MCF 10A (cell line): ENCODE data around the gene MYL12A. TPM values are rescaled to one million over a fixed set of nuclear protein-coding genes. Genes with fewer than 3 reads are reported as not detected.

ENCODE experiments used
- BruUV-seq: library from RNA; stranded (reverse); fragments of 400-500 nt; replicated peaks from 2 replicates; lab custom pipeline; 2021; lab: Mats Ljungman, UMichigan
- CTCF ChIA-PET: fragments of 300-600 bp; sonication (Branson Sonifier 250); formaldehyde crosslinking; extraction: SDS; loops from one replicate; lab custom pipeline; 2021; ENCODE audit warnings: antibody characterized with exemption, inconsistent platforms; lab: Yijun Ruan, JAX
- POLR2A ChIA-PET: fragments of 300-600, 350-650 bp; sonication (Branson Sonifier 250); formaldehyde crosslinking; extraction: SDS; loops from one replicate; lab custom pipeline; 2020; ENCODE audit warnings: antibody characterized with exemption, inconsistent platforms; lab: Yijun Ruan, JAX
- DNase-seq: peaks from one replicate; pipeline ENCODE4 v3.0.0-alpha.2; 2018; ENCODE audit not compliant: unreplicated experiment
- H3K27ac Mint-ChIP-seq: one replicate; pipeline ENCODE4 v1.8.0; 2022; ENCODE audit warnings: mild to moderate bottlenecking, low read depth, mixed read lengths; ENCODE audit not compliant: unreplicated experiment
- H3K27me3 Mint-ChIP-seq: one replicate; pipeline ENCODE4 v1.8.0; 2022; ENCODE audit warnings: mixed read lengths; ENCODE audit not compliant: insufficient read depth, unreplicated experiment
- H3K36me3 Mint-ChIP-seq: one replicate; pipeline ENCODE4 v1.8.0; 2022; ENCODE audit warnings: mild to moderate bottlenecking, moderate library complexity, mixed read lengths; ENCODE audit not compliant: insufficient read depth, unreplicated experiment
- H3K4me1 Mint-ChIP-seq: one replicate; pipeline ENCODE4 v1.8.0; 2022; ENCODE audit warnings: mixed read lengths; ENCODE audit not compliant: insufficient read depth, unreplicated experiment
- H3K4me3 Mint-ChIP-seq: one replicate; pipeline ENCODE4 v1.8.0; 2022; ENCODE audit warnings: mild to moderate bottlenecking, moderate library complexity, mixed read lengths; ENCODE audit not compliant: unreplicated experiment
- H3K9me3 Mint-ChIP-seq: one replicate; pipeline ENCODE4 v1.8.0; 2022; ENCODE audit warnings: mixed read lengths; ENCODE audit not compliant: unreplicated experiment
- intact Hi-C: fragments of 100-400 bp; cut with micrococcal nuclease; formaldehyde crosslinking; loops from 2 replicates; pipeline ENCODE4 v1.14.1; 2022
- total RNA-seq: library from RNA; stranded (reverse); gene quantifications from 2 replicates; pipeline ENCODE4 v1.2.3, GENCODE V29; 2022
- TF ChIP-seq, protein P1 (sequence below): fragments of 200-600 bp; IDR thresholded peaks from one replicate; pipeline ENCODE4 v1.8.0; 2022; ENCODE audit warnings: antibody characterized with exemption, mild to moderate bottlenecking; ENCODE audit not compliant: unreplicated experiment

MYL12A gene
- total RNA-seq, 1 experiment from 2014 or later: 332 TPM

DNA sequence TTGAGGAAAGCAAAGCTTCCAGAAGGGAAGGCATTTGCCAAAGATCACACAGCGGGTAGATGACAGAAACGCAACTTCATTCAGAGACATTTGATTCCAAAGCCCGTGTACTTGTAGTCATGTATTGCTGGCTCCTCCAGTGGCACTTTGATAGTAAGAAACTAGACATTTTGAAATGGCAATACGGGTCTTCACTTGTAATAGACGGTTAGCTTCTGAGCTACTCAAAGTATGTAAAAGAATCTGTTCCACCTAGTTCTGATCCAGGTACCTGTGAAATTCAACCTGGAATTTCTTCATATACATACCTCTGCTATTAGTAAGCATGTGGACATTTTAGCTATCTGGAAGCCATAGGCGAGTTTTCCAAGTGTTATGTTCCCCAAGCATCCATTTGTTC lies 26.1 kb upstream of the MYL12A start:
- H3K27ac Mint-ChIP-seq: no peak overlapping the region
- H3K4me3 Mint-ChIP-seq: no peak overlapping the region
- TF ChIP-seq, protein P1, sequence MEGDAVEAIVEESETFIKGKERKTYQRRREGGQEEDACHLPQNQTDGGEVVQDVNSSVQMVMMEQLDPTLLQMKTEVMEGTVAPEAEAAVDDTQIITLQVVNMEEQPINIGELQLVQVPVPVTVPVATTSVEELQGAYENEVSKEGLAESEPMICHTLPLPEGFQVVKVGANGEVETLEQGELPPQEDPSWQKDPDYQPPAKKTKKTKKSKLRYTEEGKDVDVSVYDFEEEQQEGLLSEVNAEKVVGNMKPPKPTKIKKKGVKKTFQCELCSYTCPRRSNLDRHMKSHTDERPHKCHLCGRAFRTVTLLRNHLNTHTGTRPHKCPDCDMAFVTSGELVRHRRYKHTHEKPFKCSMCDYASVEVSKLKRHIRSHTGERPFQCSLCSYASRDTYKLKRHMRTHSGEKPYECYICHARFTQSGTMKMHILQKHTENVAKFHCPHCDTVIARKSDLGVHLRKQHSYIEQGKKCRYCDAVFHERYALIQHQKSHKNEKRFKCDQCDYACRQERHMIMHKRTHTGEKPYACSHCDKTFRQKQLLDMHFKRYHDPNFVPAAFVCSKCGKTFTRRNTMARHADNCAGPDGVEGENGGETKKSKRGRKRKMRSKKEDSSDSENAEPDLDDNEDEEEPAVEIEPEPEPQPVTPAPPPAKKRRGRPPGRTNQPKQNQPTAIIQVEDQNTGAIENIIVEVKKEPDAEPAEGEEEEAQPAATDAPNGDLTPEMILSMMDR: no peak
- no peak for DNase-seq
- peaks cover 7% of the 10 kb centered on the region for H3K4me1 Mint-ChIP-seq
- no TSS peak for BruUV-seq
- ChIA-PET POLR2A (no interaction called here), CTCF (interaction anchor here (0.5 to 2.3 kb wide), 8 partner anchors 10 to 446 kb away, joined by 3 to 11 read pairs (median 3); no protein-coding TSS in a partner anchor)
- intact Hi-C loops: no loop called here
- H3K27me3 Mint-ChIP-seq: no peaks in the 10 kb centered on the region
- no peaks in the 10 kb centered on the region for H3K9me3 Mint-ChIP-seq
- H3K36me3 Mint-ChIP-seq: peaks cover 6% of the 10 kb centered on the region

DNA sequence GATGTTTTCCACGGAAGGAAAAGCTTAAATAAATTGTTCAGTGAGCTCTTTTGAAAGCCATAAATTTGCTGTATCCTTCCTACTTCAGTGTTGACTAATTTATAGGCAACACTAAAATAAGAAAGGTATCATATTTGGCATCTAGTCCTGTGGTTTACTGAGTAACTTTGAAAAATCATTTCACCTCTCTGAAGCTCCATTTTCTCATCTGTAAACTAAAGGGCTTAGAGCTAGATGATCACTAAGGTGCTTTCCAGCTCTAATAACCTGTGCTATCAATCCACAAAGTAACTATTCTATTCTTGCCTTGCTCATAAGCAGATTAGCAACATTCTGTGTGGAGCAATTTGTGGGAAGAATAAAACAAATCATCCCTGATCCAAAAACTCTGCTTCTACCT lies 24.2 kb upstream of the MYL12A start:
- TF ChIP-seq, protein P1: no peak
- no peak overlapping the region for H3K27ac Mint-ChIP-seq
- H3K4me1 Mint-ChIP-seq: no peaks in the 10 kb centered on the region
- no peaks in the 10 kb centered on the region for H3K9me3 Mint-ChIP-seq
- H3K27me3 Mint-ChIP-seq: no peaks in the 10 kb centered on the region
- intact Hi-C loops: no loop called here
- no peak overlapping the region for H3K4me3 Mint-ChIP-seq
- no peak for DNase-seq
- no TSS peak for BruUV-seq
- H3K36me3 Mint-ChIP-seq: peaks cover 12% of the 10 kb centered on the region
- POLR2A ChIA-PET: no interaction called here
- CTCF ChIA-PET: interaction anchor here (0.7 kb wide), 1 partner anchor 33 kb away, joined by 3 read pairs; no protein-coding TSS in a partner anchor

DNA sequence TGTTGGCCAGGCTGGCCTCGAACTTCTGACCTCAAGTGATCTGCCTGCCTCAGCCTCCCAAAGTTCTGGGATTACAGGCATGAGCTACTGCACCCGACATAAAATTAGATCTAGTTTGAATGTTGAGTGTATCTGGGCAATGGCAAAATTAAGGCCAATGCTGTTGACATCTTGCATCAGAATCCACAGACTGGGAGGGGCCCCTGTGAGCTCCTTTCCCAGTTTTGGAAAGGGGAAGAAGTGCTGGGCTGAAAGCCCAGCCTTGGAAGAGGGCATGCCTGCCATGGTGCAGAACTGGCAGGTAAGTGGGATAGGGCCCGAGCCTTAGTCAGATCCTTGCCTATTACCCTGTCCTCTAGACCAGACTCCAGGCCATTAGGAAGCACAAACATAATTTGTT lies 23.4 kb upstream of the MYL12A start:
- TF ChIP-seq, protein P1: no peak
- no peak overlapping the region for H3K4me3 Mint-ChIP-seq
- DNase-seq: no peak
- CTCF ChIA-PET: interaction anchor here (1.1 kb wide), 1 partner anchor 14 kb away, joined by 4 read pairs; no protein-coding TSS in a partner anchor
- H3K36me3 Mint-ChIP-seq: peaks cover 12% of the 10 kb centered on the region
- H3K9me3 Mint-ChIP-seq: no peaks in the 10 kb centered on the region
- POLR2A ChIA-PET: no interaction called here
- H3K27ac Mint-ChIP-seq: no peak overlapping the region
- BruUV-seq: no TSS peak
- no peaks in the 10 kb centered on the region for H3K27me3 Mint-ChIP-seq
- intact Hi-C loops: no loop called here
- H3K4me1 Mint-ChIP-seq: no peaks in the 10 kb centered on the region

DNA sequence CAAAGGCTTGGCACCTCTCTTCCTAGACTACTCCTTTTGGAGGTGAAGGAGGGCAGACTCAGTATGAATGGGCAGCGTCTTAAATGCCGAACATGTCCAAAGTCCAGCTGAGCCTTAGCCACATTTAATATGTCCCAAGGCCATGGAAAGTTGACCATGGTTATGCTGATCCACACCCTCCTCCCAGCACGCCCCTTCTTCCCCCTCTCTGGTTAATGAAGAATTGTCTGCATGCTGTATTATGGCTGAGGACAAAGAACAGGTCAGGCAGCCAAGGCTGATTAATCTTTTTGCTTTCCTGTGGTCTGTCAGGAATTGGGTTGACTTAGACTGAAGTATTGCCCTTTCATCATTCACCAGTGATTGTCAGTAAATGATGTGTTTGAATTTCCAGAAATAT lies 22.0 kb upstream of the MYL12A start:
- Mint-ChIP-seq H3K36me3 (peaks cover 12% of the 10 kb centered on the region), H3K27ac (no peak overlapping the region), H3K9me3 (no peaks in the 10 kb centered on the region), H3K27me3 (no peaks in the 10 kb centered on the region), H3K4me3 (no peak overlapping the region), H3K4me1 (no peaks in the 10 kb centered on the region)
- BruUV-seq: no TSS peak
- CTCF ChIA-PET: interaction anchor here (0.8 kb wide), 1 partner anchor 326 kb away, joined by 3 read pairs; no protein-coding TSS in a partner anchor
- no peak for DNase-seq
- TF ChIP-seq, protein P1: no peak
- intact Hi-C loops: no loop called here
- POLR2A ChIA-PET: interaction anchor here (1.4 kb wide), 1 partner anchor 10 kb away, joined by 4 read pairs; no protein-coding TSS in a partner anchor
